ENCODE data around the gene TECR. TPM values are rescaled to one million over a fixed set of nuclear protein-coding genes. Genes with fewer than 3 reads are reported as not detected.
"Not testable (repeated sequence)": the region's sequence is repeated elsewhere in the genome, so short reads cannot be mapped to it uniquely, and the experiment has no call there.

The TECR gene
- total and polyA plus RNA-seq, 9 donors: 71.3 to 133 (median 104) TPM

- H3K27me3 ChIP-seq (ENCODE audit: control insufficient read depth, insufficient read depth, low read length): no peaks in the 10 kb centered on the region
- H3K36me3 ChIP-seq (ENCODE audit: control insufficient read depth, insufficient read depth, low read length): peaks cover 23% of the 10 kb centered on the region
- H3K4me1 ChIP-seq (ENCODE audit: control insufficient read depth, insufficient read depth, low read length): peaks cover 68% of the 10 kb centered on the region
- H3K9me3 ChIP-seq (replicated peaks; ENCODE audit: control insufficient read depth, low read depth, low read length): no peaks in the 10 kb centered on the region
- H3K27ac ChIP-seq (ENCODE audit: low read length): peak overlapping the region; percentile 96
- no peak overlapping the region for H3K4me3 ChIP-seq (ENCODE audit: low read length)
- WGBS (ENCODE audit: insufficient coverage): 92% methylated on average over 5 of the region's 8 CpGs
- DNase-seq: no peak
Observed at GRCh38 chr19:14561249-14561648, 31.9 kb downstream of the TECR start.

GRCh38 chr19:14561847-14562351 lies 32.5 kb downstream of the TECR start:
- peaks cover 62% of the 10 kb centered on the region for H3K4me1 ChIP-seq (ENCODE audit: control insufficient read depth, insufficient read depth, low read length)
- DNase-seq: peak; percentile 73
- H3K4me3 ChIP-seq (ENCODE audit: low read length): peak overlapping the region; percentile 41
- no peaks in the 10 kb centered on the region for H3K9me3 ChIP-seq (replicated peaks; ENCODE audit: control insufficient read depth, low read depth, low read length)
- H3K27ac ChIP-seq (ENCODE audit: low read length): peak overlapping the region; percentile 96
- H3K36me3 ChIP-seq (ENCODE audit: control insufficient read depth, insufficient read depth, low read length): peaks cover 26% of the 10 kb centered on the region
- WGBS (ENCODE audit: insufficient coverage): 54% methylated on average over 15 of the region's 22 CpGs
- no peaks in the 10 kb centered on the region for H3K27me3 ChIP-seq (ENCODE audit: control insufficient read depth, insufficient read depth, low read length)

- Histone ChIP-seq H3K36me3 (ENCODE audit: control insufficient read depth, insufficient read depth, low read length) (peaks cover 34% of the 10 kb centered on the region), H3K4me1 (ENCODE audit: control insufficient read depth, insufficient read depth, low read length) (peaks cover 61% of the 10 kb centered on the region), H3K27me3 (ENCODE audit: control insufficient read depth, insufficient read depth, low read length) (no peaks in the 10 kb centered on the region), H3K9me3 (replicated peaks; ENCODE audit: control insufficient read depth, low read depth, low read length) (no peaks in the 10 kb centered on the region), H3K4me3 (ENCODE audit: low read length) (peak overlapping the region; percentile 41), H3K27ac (ENCODE audit: low read length) (peak overlapping the region; percentile 96)
- no peak for DNase-seq
- WGBS (ENCODE audit: insufficient coverage): 78% methylated on average over 22 of the region's 23 CpGs
Observed at GRCh38 chr19:14562660-14563589, 33.5 kb downstream of the TECR start.

GRCh38 chr19:14563590-14563926 lies 34.2 kb downstream of the TECR start:
- Histone ChIP-seq H3K27ac (ENCODE audit: low read length) (peak overlapping the region; percentile 51), H3K4me1 (ENCODE audit: control insufficient read depth, insufficient read depth, low read length) (peaks cover 55% of the 10 kb centered on the region), H3K36me3 (ENCODE audit: control insufficient read depth, insufficient read depth, low read length) (peaks cover 34% of the 10 kb centered on the region), H3K27me3 (ENCODE audit: control insufficient read depth, insufficient read depth, low read length) (no peaks in the 10 kb centered on the region), H3K4me3 (ENCODE audit: low read length) (peak overlapping the region; percentile 41), H3K9me3 (replicated peaks; ENCODE audit: control insufficient read depth, low read depth, low read length) (no peaks in the 10 kb centered on the region)
- no peak for DNase-seq
- 86% methylated on average over 12 of the region's 16 CpGs for WGBS (ENCODE audit: insufficient coverage)

GRCh38 chr19:14563989-14564651 lies 34.7 kb downstream of the TECR start:
- Histone ChIP-seq H3K4me1 (ENCODE audit: control insufficient read depth, insufficient read depth, low read length) (peaks cover 49% of the 10 kb centered on the region), H3K9me3 (replicated peaks; ENCODE audit: control insufficient read depth, low read depth, low read length) (no peaks in the 10 kb centered on the region), H3K4me3 (ENCODE audit: low read length) (no peak overlapping the region), H3K27ac (ENCODE audit: low read length) (peak overlapping the region; percentile 51), H3K27me3 (ENCODE audit: control insufficient read depth, insufficient read depth, low read length) (no peaks in the 10 kb centered on the region), H3K36me3 (ENCODE audit: control insufficient read depth, insufficient read depth, low read length) (peaks cover 36% of the 10 kb centered on the region)
- WGBS (ENCODE audit: insufficient coverage): 45% methylated on average over 8 of the region's 33 CpGs
- DNase-seq: no peak

GRCh38 chr19:14564652-14565297 lies 35.4 kb downstream of the TECR start:
- H3K9me3 ChIP-seq (replicated peaks; ENCODE audit: control insufficient read depth, low read depth, low read length); H3K27ac ChIP-seq (ENCODE audit: low read length); H3K27me3 ChIP-seq (ENCODE audit: control insufficient read depth, insufficient read depth, low read length); DNase-seq; H3K4me3 ChIP-seq (ENCODE audit: low read length): not testable (repeated sequence)
- peaks cover 46% of the 10 kb centered on the region for H3K4me1 ChIP-seq (ENCODE audit: control insufficient read depth, insufficient read depth, low read length)
- H3K36me3 ChIP-seq (ENCODE audit: control insufficient read depth, insufficient read depth, low read length): peaks cover 40% of the 10 kb centered on the region
- 58% methylated on average over 3 of the region's 22 CpGs for WGBS (ENCODE audit: insufficient coverage)

- no peak for DNase-seq
- Histone ChIP-seq H3K27me3 (ENCODE audit: control insufficient read depth, insufficient read depth, low read length) (no peaks in the 10 kb centered on the region), H3K9me3 (replicated peaks; ENCODE audit: control insufficient read depth, low read depth, low read length) (no peaks in the 10 kb centered on the region), H3K4me1 (ENCODE audit: control insufficient read depth, insufficient read depth, low read length) (peaks cover 41% of the 10 kb centered on the region), H3K36me3 (ENCODE audit: control insufficient read depth, insufficient read depth, low read length) (peaks cover 40% of the 10 kb centered on the region), H3K4me3 (ENCODE audit: low read length) (no peak overlapping the region), H3K27ac (ENCODE audit: low read length) (no peak overlapping the region)
- 79% methylated on average over 22 of the region's 22 CpGs for WGBS (ENCODE audit: insufficient coverage)
Observed at GRCh38 chr19:14565298-14565679, 35.9 kb downstream of the TECR start.

GRCh38 chr19:14565765-14566711 lies 36.6 kb downstream of the TECR start:
- Histone ChIP-seq H3K4me1 (ENCODE audit: control insufficient read depth, insufficient read depth, low read length) (peaks cover 41% of the 10 kb centered on the region), H3K27ac (ENCODE audit: low read length) (no peak overlapping the region), H3K27me3 (ENCODE audit: control insufficient read depth, insufficient read depth, low read length) (no peaks in the 10 kb centered on the region), H3K9me3 (replicated peaks; ENCODE audit: control insufficient read depth, low read depth, low read length) (no peaks in the 10 kb centered on the region), H3K4me3 (ENCODE audit: low read length) (no peak overlapping the region), H3K36me3 (ENCODE audit: control insufficient read depth, insufficient read depth, low read length) (peaks cover 40% of the 10 kb centered on the region)
- DNase-seq: no peak
- 64% methylated on average over 10 of the region's 31 CpGs for WGBS (ENCODE audit: insufficient coverage)

GRCh38 chr19:14566712-14567077 lies 37.3 kb downstream of the TECR start:
- Histone ChIP-seq H3K9me3 (replicated peaks; ENCODE audit: control insufficient read depth, low read depth, low read length) (no peaks in the 10 kb centered on the region), H3K27ac (ENCODE audit: low read length) (no peak overlapping the region), H3K4me1 (ENCODE audit: control insufficient read depth, insufficient read depth, low read length) (peaks cover 36% of the 10 kb centered on the region), H3K36me3 (ENCODE audit: control insufficient read depth, insufficient read depth, low read length) (peaks cover 40% of the 10 kb centered on the region), H3K27me3 (ENCODE audit: control insufficient read depth, insufficient read depth, low read length) (no peaks in the 10 kb centered on the region), H3K4me3 (ENCODE audit: low read length) (no peak overlapping the region)
- WGBS (ENCODE audit: insufficient coverage): 73% methylated on average over 17 of the region's 18 CpGs
- no peak for DNase-seq

Data from muscle of leg (tissue), 11 donors.